Heart left ventricle (tissue), 16 donors: ENCODE data around the gene PPIF. TPM values are rescaled to one million over a fixed set of nuclear protein-coding genes. Genes with fewer than 3 reads are reported as not detected.

Source experiments
- ATAC-seq, 4 donors: fragments of 200-7000 bp; cut with Tn5 transposase; one replicate each; pipeline ENCODE4 v1.9.1; 2020 to 2022; ENCODE audit warnings: moderate library complexity in 4 of 4, mild to moderate bottlenecking in 3 of 4, moderate number of reproducible peaks in 1 of 4
- DNase-seq, 5 donors: peaks; one replicate each; pipeline ENCODE4 v3.0.0-alpha.2; 2020
- H3K27ac ChIP-seq, 12 donors: fragments of 200-600 bp; sonication (generic) in 4 of 12; one replicate each; pipeline versions ENCODE4 v1.5.0 to v1.8.0; 2016 to 2022; ENCODE audit warnings: mild to moderate bottlenecking in 2 of 12
- H3K27me3 ChIP-seq, 9 donors: fragments of 200-600 bp; sonication (generic) in 2 of 9; one replicate each; pipeline versions ENCODE4 v1.5.1 to v1.8.0; 2016 to 2022; ENCODE audit warnings: mild to moderate bottlenecking in 3 of 9
- H3K36me3 ChIP-seq, 9 donors: fragments of 200-600 bp; sonication (generic) in 2 of 9; one replicate each; pipeline versions ENCODE4 v1.5.0 to v1.8.0; 2018 to 2022; ENCODE audit warnings: mild to moderate bottlenecking in 2 of 9
- H3K4me1 ChIP-seq, 12 donors: fragments of 200-600 bp; sonication (generic) in 4 of 12; one replicate each; pipeline versions ENCODE4 v1.5.0 to v1.8.0; 2016 to 2022; ENCODE audit warnings: mild to moderate bottlenecking in 3 of 12
- H3K4me3 ChIP-seq, 12 donors: fragments of 200-600 bp; sonication (generic) in 4 of 12; one replicate each; pipeline versions ENCODE4 v1.5.0 to v1.8.0; 2017 to 2022; ENCODE audit warnings: mild to moderate bottlenecking in 9 of 12, moderate library complexity in 4 of 12
- H3K9me3 ChIP-seq, 12 donors: fragments of 200-600 bp; sonication (generic) in 4 of 12; one replicate each; pipeline versions ENCODE4 v1.5.0 to v1.8.0; 2016 to 2022; ENCODE audit warnings: mild to moderate bottlenecking in 1 of 12
- CTCF ChIP-seq, 12 donors: fragments of 200-600 bp; sonication (generic) in 4 of 12; IDR thresholded peaks; one replicate each; pipeline versions ENCODE4 v1.5.0 to v1.8.0; 2018 to 2022; ENCODE audit warnings: antibody characterized with exemption in 12 of 12, mild to moderate bottlenecking in 5 of 12
- POLR2A ChIP-seq, 2 donors: fragments of 450-650 bp; IDR thresholded peaks; one replicate each; pipeline ENCODE4 v1.6.1; 2017; ENCODE audit warnings: antibody characterized with exemption in 2 of 2, mild to moderate bottlenecking in 2 of 2, moderate library complexity in 2 of 2
- WGBS, 4 donors: extraction: QIAGEN DNeasy Blood & Tissue Kit in 2 of 4; methylation state at CpG; one replicate each; pipeline versions ENCODE4 v1.1.5 to v1.1.7; 2013 to 2018; 5-methylcytosine and 5-hydroxymethylcytosine counted together
- intact Hi-C, 10 donors: fragments of 100-400 bp; cut with DNase I; formaldehyde crosslinking; loops; one replicate each; pipeline versions ENCODE4 v1.11.1 to v1.14.2; 2022
- polyA plus RNA-seq, 2 donors: library from polyadenylated mRNA; stranded (reverse); fragments of 200-250 nt; gene quantifications; one replicate each; pipeline ENCODE4 v1.2.3, GENCODE V29; 2013
- total RNA-seq, 9 donors: library from RNA; depleted of rRNA in 2 of 9; stranded (reverse); fragments of >200 nt in 2 of 9; fragmentation: NEBNext Ultra II Directional in 3 of 9; extraction: Animal tissue kit (Norgen Biotek cat#: 25700) in 3 of 9; gene quantifications; one replicate each; pipeline versions ENCODE4 v1.1.0 to v1.2.4, GENCODE V29; 2016 to 2023
- donor health status: ischemic (EF 13 %, LVEDD 7.1; RV severe dilation, severe dysfunction).
- donor health status: healthy with polysubstance abuse.
- donor health status: DM: no; HTN: yes; CAD: no.
- donor health status: DM: no; HTN: no; CAD: no.
- donor health status: ischemic (EF 25% LVEDD 6.9; RV normal size, moderate dysfunction).
- donor health status: ischemic (EF 25% LVEDD 5.7; RV mildly dilated, moderate dysfunction).
- donor health status: healthy.
- donor health status: DM: yes; HTN: yes; CAD: no.
- donor health status: ischemic (EF 35%, LVEDD 5.7; RV mildly dilated, moderate dysfunction).
- donor health status: nonischemic (EF 11% LVEDD 7.7; RV severe dilation, severe dysfunction).
- donor health status: DM: yes; HTN: yes; CAD: no.
- donor health status: PGD.
- donor health status: ischemic (EF 29% LVEDD 5.4; RV normal size, mild dysfunction).
- donor health status: nonischemic (EF 23%, LVEDD 6.1; RV moderate dilation, normal function).

Gene PPIF
- total and polyA plus RNA-seq, 11 donors = 82.8 to 193 (median 128) TPM

- DNase-seq = peak in 1 of 5 donors; percentile 3
- Histone ChIP-seq H3K4me3 (no peak overlapping the region), H3K36me3 (no peaks in the 10 kb centered on the region), H3K9me3 (peaks cover 0 to 4% (median 0%) of the 10 kb centered on the region in 12 donors), H3K4me1 (peaks cover 0 to 72% (median 6%) of the 10 kb centered on the region in 12 donors), H3K27me3 (no peaks in the 10 kb centered on the region), H3K27ac (peak overlapping the region in 1 of 12 donors; percentile 63)
- intact Hi-C loops = no loop called here
- ATAC-seq = no peak
- TF ChIP-seq CTCF (IDR thresholded peaks at IDR 0.05) = no peak
- no peak for TF ChIP-seq POLR2A (IDR thresholded peaks at IDR 0.05)
Observed at GRCh38 chr10:79321951-79322350, 25.3 kb upstream of the PPIF start.

- peak; percentile 47 to 75 (median 52) for DNase-seq
- peaks cover 0 to 4% (median 0%) of the 10 kb centered on the region in 12 donors for H3K9me3 ChIP-seq
- no peaks in the 10 kb centered on the region for H3K27me3 ChIP-seq
- H3K36me3 ChIP-seq = no peaks in the 10 kb centered on the region
- peak in 1 of 4 donors; percentile 47 for ATAC-seq
- no peak overlapping the region for H3K4me3 ChIP-seq
- peak overlapping the region in 2 of 12 donors; percentile 6 to 63 for H3K27ac ChIP-seq
- H3K4me1 ChIP-seq = peaks cover 0 to 65% (median under 1%) of the 10 kb centered on the region in 12 donors
- intact Hi-C loops = no loop called here
- TF ChIP-seq CTCF (IDR thresholded peaks at IDR 0.05) (no peak), POLR2A (IDR thresholded peaks at IDR 0.05) (no peak)
- WGBS, 4 donors = 79 to 87% (median 82%) methylated on average over 12 to 15 of the region's 15 CpGs
Observed at GRCh38 chr10:79322616-79323543, 24.4 kb upstream of the PPIF start.

- no peak for TF ChIP-seq POLR2A (IDR thresholded peaks at IDR 0.05)
- TF ChIP-seq CTCF (IDR thresholded peaks at IDR 0.05) = no peak
- H3K27ac ChIP-seq = peak overlapping the region in 1 of 12 donors; percentile 63
Observed at GRCh38 chr10:79323602-79324001, 23.7 kb upstream of the PPIF start.

GRCh38 chr10:79324032-79324695 is 23.1 kb upstream of the PPIF start:
- Histone ChIP-seq H3K27ac (peak overlapping the region in 1 of 12 donors; percentile 63), H3K4me1 (peaks cover 0 to 52% (median 0%) of the 10 kb centered on the region in 12 donors), H3K9me3 (peaks cover 0 to under 1% (median 0%) of the 10 kb centered on the region in 12 donors), H3K36me3 (no peaks in the 10 kb centered on the region), H3K27me3 (no peaks in the 10 kb centered on the region), H3K4me3 (no peak overlapping the region)
- ATAC-seq (no peak), DNase-seq (peak in 1 of 5 donors; percentile 7)
- no peak for TF ChIP-seq CTCF (IDR thresholded peaks at IDR 0.05)
- TF ChIP-seq POLR2A (IDR thresholded peaks at IDR 0.05) = no peak
- intact Hi-C loops = no loop called here
- WGBS, 4 donors = 84 to 87% (median 85%) methylated on average over 10 of the region's 10 CpGs

More at GRCh38 chr10:79323602-79324001, 23.7 kb upstream of the PPIF start:
- ATAC-seq = no peak
- Histone ChIP-seq H3K9me3 (peaks cover 0 to 4% (median 0%) of the 10 kb centered on the region in 12 donors), H3K4me3 (no peak overlapping the region), H3K36me3 (no peaks in the 10 kb centered on the region), H3K27me3 (no peaks in the 10 kb centered on the region), H3K4me1 (peaks cover 0 to 57% (median 0%) of the 10 kb centered on the region in 12 donors)
- intact Hi-C loops = no loop called here
- DNase-seq = no peak
- WGBS, 4 donors = 91 to 95% (median 92%) methylated on average over 1 of the region's 1 CpG
